GM23338 (cell line): ENCODE measurements around the gene PYY. TPM values are rescaled to one million over a fixed set of nuclear protein-coding genes. Genes with fewer than 3 reads are reported as not detected.

Source experiments
- ATAC-seq: fragments of 200-7000 bp; cut with Tn5 transposase; 3 replicates; pipeline ENCODE4 v1.9.1; 2020
- DNase-seq: peaks from one replicate; pipeline ENCODE4 v3.0.0-alpha.2; 2015; ENCODE audit warnings: low spot score
- H2AFZ ChIP-seq: fragments of 200-600 bp; sonication (generic); 2 replicates; pipeline ENCODE4 v1.8.0; 2016; ENCODE audit warnings: antibody characterized with exemption, mild to moderate bottlenecking, moderate library complexity
- H3F3A ChIP-seq: fragments of 200-600 bp; sonication (generic); replicated peaks from 2 replicates; pipeline ENCODE4 v1.8.0; 2017; ENCODE audit warnings: antibody characterized with exemption, mixed run types, low read depth
- H3K27ac ChIP-seq: fragments of 200-600 bp; sonication (generic); 2 replicates; pipeline ENCODE4 v1.6.1; 2016; ENCODE audit warnings: low read depth
- H3K27me3 ChIP-seq: fragments of 200-600 bp; sonication (generic); 2 replicates; pipeline ENCODE4 v1.8.0; 2016; ENCODE audit warnings: mild to moderate bottlenecking, mixed run types, moderate library complexity; ENCODE audit not compliant: insufficient read depth
- H3K36me3 ChIP-seq: fragments of 200-600 bp; sonication (generic); 2 replicates; pipeline ENCODE4 v1.8.0; 2016; ENCODE audit warnings: mild to moderate bottlenecking; ENCODE audit not compliant: insufficient read depth
- H3K4me1 ChIP-seq: fragments of 200-600 bp; sonication (generic); 2 replicates; pipeline ENCODE4 v1.8.0; 2016; ENCODE audit warnings: mild to moderate bottlenecking, moderate library complexity; ENCODE audit not compliant: insufficient read depth
- H3K4me2 ChIP-seq: fragments of 200-600 bp; sonication (generic); 2 replicates; pipeline ENCODE4 v1.7.1; 2017; ENCODE audit warnings: mixed run types
- H3K4me3 ChIP-seq: fragments of 200-600 bp; sonication (generic); 2 replicates; pipeline ENCODE4 v1.6.1; 2016; ENCODE audit warnings: mixed run types
- H3K79me2 ChIP-seq: fragments of 200-600 bp; sonication (generic); replicated peaks from 2 replicates; pipeline ENCODE4 v1.8.0; 2017; ENCODE audit warnings: mild to moderate bottlenecking; ENCODE audit not compliant: insufficient read depth
- H3K9me2 ChIP-seq: fragments of 200-600 bp; sonication (generic); 2 replicates; pipeline ENCODE4 v1.8.0; 2017; ENCODE audit not compliant: insufficient read depth
- H4K20me1 ChIP-seq: fragments of 200-600 bp; sonication (generic); replicated peaks from 2 replicates; pipeline ENCODE4 v1.8.0; 2017; ENCODE audit warnings: mild to moderate bottlenecking; ENCODE audit not compliant: insufficient read depth
- H3K27ac Mint-ChIP-seq: 2 replicates; pipeline ENCODE4 v1.8.0; 2020; ENCODE audit warnings: inconsistent platforms, mild to moderate bottlenecking, moderate library complexity, mixed read lengths
- H3K27me3 Mint-ChIP-seq: 3 replicates; pipeline ENCODE4 v1.8.0; 2022; ENCODE audit warnings: low read depth, mild to moderate bottlenecking, moderate library complexity, mixed read lengths, inconsistent platforms; ENCODE audit not compliant: insufficient read depth, poor library complexity
- H3K36me3 Mint-ChIP-seq: 3 replicates; pipeline ENCODE4 v1.8.0; 2021; ENCODE audit warnings: low read depth, mild to moderate bottlenecking, inconsistent platforms, moderate library complexity, mixed read lengths
- H3K4me1 Mint-ChIP-seq: 3 replicates; pipeline ENCODE4 v1.8.0; 2020; ENCODE audit warnings: mild to moderate bottlenecking, inconsistent platforms, mixed read lengths
- H3K4me3 Mint-ChIP-seq: 3 replicates; pipeline ENCODE4 v1.8.0; 2021; ENCODE audit warnings: moderate library complexity, mild to moderate bottlenecking, inconsistent platforms, mixed read lengths
- H3K9me3 Mint-ChIP-seq: 3 replicates; pipeline ENCODE4 v1.8.0; 2020; ENCODE audit warnings: moderate library complexity, mild to moderate bottlenecking, inconsistent platforms, mixed read lengths
- EZH2phosphoT487 ChIP-seq: fragments of 200-600 bp; sonication (generic); IDR thresholded peaks from one replicate; pipeline ENCODE4 v1.8.1; 2018; ENCODE audit warnings: antibody characterized with exemption; ENCODE audit not compliant: unreplicated experiment
- JUNB ChIP-seq: IDR thresholded peaks from one replicate; pipeline ENCODE4 v1.6.1; 2016; ENCODE audit warnings: antibody characterized with exemption; ENCODE audit not compliant: unreplicated experiment
- NANOG ChIP-seq: IDR thresholded peaks from 2 replicates; pipeline ENCODE4 v1.6.1; 2016; ENCODE audit warnings: antibody characterized with exemption, borderline replicate concordance
- POLR2AphosphoS5 ChIP-seq: IDR thresholded peaks from 2 replicates; pipeline ENCODE4 v1.6.1; 2016; ENCODE audit warnings: antibody characterized with exemption, low read depth
- STAT1 ChIP-seq: IDR thresholded peaks from one replicate; pipeline ENCODE4 v1.6.1; 2016; ENCODE audit warnings: antibody characterized with exemption; ENCODE audit not compliant: unreplicated experiment
- ZNF114 ChIP-seq: fragments of 250-450 bp; sonication (Bioruptor Pico); IDR thresholded peaks from 2 replicates; pipeline ENCODE4 v1.5.0; 2020; ENCODE audit warnings: mild to moderate bottlenecking, moderate library complexity
- ZNF331 ChIP-seq: fragments of 250-450 bp; sonication (Bioruptor Pico); IDR thresholded peaks from 2 replicates; pipeline ENCODE4 v1.5.0; 2020; ENCODE audit warnings: low read depth, mild to moderate bottlenecking, moderate library complexity
- polyA plus RNA-seq: library from polyadenylated mRNA; unstranded; fragments of >200 nt; fragmentation: Nextera tagmentation; extraction: Ambion mirVana; gene quantifications from 2 replicates; pipeline ENCODE4 v1.2.1, GENCODE V29; 2016
- total RNA-seq: library from RNA; depleted of rRNA; stranded (reverse); fragments of >200 nt; shearing (Covaris generic); gene quantifications from 2 replicates; pipeline ENCODE4 v1.2.3, GENCODE V29; 2014
- TF ChIP-seq, protein P1 (sequence below), 2 experiments: fragments of 200-600 bp in 1 of 2; sonication (generic) in 1 of 2; conservative IDR thresholded peaks; 2 replicates each; pipeline versions ENCODE4 v1.5.1 to v1.6.1; 2016 to 2017; ENCODE audit warnings: antibody characterized with exemption in 2 of 2, low read depth in 2 of 2, mild to moderate bottlenecking in 2 of 2, moderate library complexity in 1 of 2
- TF ChIP-seq, protein P2 (sequence below): IDR thresholded peaks from one replicate; pipeline ENCODE4 v1.6.1; 2018; ENCODE audit warnings: antibody characterized with exemption; ENCODE audit not compliant: unreplicated experiment
- TF ChIP-seq, protein P3 (sequence below): fragments of 250-450 bp; sonication (Bioruptor Pico); IDR thresholded peaks from 2 replicates; pipeline ENCODE4 v1.5.0; 2020; ENCODE audit warnings: mild to moderate bottlenecking, moderate library complexity

The PYY gene
- total and polyA plus RNA-seq, 2 experiments from 2014 or later, result 0.56 to 8.5 TPM

DNA sequence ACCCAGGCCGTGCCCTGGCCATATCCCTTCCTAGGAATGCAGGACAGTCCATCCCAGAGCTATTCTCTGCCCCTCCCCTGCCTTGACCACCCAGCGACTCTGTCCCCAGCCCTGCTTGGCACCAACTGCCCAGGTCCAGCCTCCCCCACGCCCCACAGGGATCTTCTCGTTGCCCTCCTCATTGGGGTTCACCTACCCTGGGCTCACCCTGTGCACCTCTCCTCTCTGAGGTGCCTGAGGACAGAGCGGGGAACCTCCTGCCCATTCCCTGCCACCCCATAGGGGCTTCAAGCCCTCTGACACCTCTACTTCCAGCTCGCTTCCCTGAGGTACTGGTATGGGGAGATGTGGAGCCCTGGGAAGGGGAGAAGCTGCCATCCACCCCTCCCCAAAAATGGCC is 40.2 kb downstream of the PYY start:
- Mint-ChIP-seq H3K9me3 (peaks cover 6% of the 10 kb centered on the region; the same call in 2 of the 3 replicates), H3K27ac (no peak overlapping the region), H3K4me3 (no peak overlapping the region), H3K4me1 (peaks cover 17% of the 10 kb centered on the region), H3K27me3 (peaks cover 26% of the 10 kb centered on the region), H3K36me3 (peaks cover 6% of the 10 kb centered on the region; the same call in 1 of the 3 replicates)
- Histone ChIP-seq H3K79me2 (no peaks in the 10 kb centered on the region), H2AFZ (no peak overlapping the region), H3K27me3 (peaks cover 39% of the 10 kb centered on the region), H3F3A (no peaks in the 10 kb centered on the region), H3K4me2 (no peak overlapping the region), H3K4me3 (no peak overlapping the region), H3K9me2 (no peaks in the 10 kb centered on the region), H3K4me1 (peaks cover 7% of the 10 kb centered on the region; the same call in 1 of the 2 replicates), H4K20me1 (no peaks in the 10 kb centered on the region; the same call in 1 of the 2 replicates), H3K36me3 (no peaks in the 10 kb centered on the region), H3K27ac (no peak overlapping the region)
- TF ChIP-seq, protein P1, sequence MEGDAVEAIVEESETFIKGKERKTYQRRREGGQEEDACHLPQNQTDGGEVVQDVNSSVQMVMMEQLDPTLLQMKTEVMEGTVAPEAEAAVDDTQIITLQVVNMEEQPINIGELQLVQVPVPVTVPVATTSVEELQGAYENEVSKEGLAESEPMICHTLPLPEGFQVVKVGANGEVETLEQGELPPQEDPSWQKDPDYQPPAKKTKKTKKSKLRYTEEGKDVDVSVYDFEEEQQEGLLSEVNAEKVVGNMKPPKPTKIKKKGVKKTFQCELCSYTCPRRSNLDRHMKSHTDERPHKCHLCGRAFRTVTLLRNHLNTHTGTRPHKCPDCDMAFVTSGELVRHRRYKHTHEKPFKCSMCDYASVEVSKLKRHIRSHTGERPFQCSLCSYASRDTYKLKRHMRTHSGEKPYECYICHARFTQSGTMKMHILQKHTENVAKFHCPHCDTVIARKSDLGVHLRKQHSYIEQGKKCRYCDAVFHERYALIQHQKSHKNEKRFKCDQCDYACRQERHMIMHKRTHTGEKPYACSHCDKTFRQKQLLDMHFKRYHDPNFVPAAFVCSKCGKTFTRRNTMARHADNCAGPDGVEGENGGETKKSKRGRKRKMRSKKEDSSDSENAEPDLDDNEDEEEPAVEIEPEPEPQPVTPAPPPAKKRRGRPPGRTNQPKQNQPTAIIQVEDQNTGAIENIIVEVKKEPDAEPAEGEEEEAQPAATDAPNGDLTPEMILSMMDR (conservative IDR thresholded peaks at IDR 0.05; ENCODE audit: low read depth in 2 of 2), result no peak
- TF ChIP-seq, protein P2, sequence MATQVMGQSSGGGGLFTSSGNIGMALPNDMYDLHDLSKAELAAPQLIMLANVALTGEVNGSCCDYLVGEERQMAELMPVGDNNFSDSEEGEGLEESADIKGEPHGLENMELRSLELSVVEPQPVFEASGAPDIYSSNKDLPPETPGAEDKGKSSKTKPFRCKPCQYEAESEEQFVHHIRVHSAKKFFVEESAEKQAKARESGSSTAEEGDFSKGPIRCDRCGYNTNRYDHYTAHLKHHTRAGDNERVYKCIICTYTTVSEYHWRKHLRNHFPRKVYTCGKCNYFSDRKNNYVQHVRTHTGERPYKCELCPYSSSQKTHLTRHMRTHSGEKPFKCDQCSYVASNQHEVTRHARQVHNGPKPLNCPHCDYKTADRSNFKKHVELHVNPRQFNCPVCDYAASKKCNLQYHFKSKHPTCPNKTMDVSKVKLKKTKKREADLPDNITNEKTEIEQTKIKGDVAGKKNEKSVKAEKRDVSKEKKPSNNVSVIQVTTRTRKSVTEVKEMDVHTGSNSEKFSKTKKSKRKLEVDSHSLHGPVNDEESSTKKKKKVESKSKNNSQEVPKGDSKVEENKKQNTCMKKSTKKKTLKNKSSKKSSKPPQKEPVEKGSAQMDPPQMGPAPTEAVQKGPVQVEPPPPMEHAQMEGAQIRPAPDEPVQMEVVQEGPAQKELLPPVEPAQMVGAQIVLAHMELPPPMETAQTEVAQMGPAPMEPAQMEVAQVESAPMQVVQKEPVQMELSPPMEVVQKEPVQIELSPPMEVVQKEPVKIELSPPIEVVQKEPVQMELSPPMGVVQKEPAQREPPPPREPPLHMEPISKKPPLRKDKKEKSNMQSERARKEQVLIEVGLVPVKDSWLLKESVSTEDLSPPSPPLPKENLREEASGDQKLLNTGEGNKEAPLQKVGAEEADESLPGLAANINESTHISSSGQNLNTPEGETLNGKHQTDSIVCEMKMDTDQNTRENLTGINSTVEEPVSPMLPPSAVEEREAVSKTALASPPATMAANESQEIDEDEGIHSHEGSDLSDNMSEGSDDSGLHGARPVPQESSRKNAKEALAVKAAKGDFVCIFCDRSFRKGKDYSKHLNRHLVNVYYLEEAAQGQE, result no peak
- no peak for TF ChIP-seq JUNB
- no peak for TF ChIP-seq NANOG
- TF ChIP-seq ZNF114, result no peak
- DNase-seq, result no peak
- no peak for ATAC-seq

GRCh38 chr17:43912635-43913304 is 41.0 kb downstream of the PYY start:
- H3K4me1 Mint-ChIP-seq, result peaks cover 17% of the 10 kb centered on the region
- no peak overlapping the region for H3K4me2 ChIP-seq
- TF ChIP-seq JUNB (no peak), EZH2phosphoT487 (no peak), ZNF114 (no peak), POLR2AphosphoS5 (no peak), STAT1 (no peak), ZNF331 (no peak)
- TF ChIP-seq, protein P3, sequence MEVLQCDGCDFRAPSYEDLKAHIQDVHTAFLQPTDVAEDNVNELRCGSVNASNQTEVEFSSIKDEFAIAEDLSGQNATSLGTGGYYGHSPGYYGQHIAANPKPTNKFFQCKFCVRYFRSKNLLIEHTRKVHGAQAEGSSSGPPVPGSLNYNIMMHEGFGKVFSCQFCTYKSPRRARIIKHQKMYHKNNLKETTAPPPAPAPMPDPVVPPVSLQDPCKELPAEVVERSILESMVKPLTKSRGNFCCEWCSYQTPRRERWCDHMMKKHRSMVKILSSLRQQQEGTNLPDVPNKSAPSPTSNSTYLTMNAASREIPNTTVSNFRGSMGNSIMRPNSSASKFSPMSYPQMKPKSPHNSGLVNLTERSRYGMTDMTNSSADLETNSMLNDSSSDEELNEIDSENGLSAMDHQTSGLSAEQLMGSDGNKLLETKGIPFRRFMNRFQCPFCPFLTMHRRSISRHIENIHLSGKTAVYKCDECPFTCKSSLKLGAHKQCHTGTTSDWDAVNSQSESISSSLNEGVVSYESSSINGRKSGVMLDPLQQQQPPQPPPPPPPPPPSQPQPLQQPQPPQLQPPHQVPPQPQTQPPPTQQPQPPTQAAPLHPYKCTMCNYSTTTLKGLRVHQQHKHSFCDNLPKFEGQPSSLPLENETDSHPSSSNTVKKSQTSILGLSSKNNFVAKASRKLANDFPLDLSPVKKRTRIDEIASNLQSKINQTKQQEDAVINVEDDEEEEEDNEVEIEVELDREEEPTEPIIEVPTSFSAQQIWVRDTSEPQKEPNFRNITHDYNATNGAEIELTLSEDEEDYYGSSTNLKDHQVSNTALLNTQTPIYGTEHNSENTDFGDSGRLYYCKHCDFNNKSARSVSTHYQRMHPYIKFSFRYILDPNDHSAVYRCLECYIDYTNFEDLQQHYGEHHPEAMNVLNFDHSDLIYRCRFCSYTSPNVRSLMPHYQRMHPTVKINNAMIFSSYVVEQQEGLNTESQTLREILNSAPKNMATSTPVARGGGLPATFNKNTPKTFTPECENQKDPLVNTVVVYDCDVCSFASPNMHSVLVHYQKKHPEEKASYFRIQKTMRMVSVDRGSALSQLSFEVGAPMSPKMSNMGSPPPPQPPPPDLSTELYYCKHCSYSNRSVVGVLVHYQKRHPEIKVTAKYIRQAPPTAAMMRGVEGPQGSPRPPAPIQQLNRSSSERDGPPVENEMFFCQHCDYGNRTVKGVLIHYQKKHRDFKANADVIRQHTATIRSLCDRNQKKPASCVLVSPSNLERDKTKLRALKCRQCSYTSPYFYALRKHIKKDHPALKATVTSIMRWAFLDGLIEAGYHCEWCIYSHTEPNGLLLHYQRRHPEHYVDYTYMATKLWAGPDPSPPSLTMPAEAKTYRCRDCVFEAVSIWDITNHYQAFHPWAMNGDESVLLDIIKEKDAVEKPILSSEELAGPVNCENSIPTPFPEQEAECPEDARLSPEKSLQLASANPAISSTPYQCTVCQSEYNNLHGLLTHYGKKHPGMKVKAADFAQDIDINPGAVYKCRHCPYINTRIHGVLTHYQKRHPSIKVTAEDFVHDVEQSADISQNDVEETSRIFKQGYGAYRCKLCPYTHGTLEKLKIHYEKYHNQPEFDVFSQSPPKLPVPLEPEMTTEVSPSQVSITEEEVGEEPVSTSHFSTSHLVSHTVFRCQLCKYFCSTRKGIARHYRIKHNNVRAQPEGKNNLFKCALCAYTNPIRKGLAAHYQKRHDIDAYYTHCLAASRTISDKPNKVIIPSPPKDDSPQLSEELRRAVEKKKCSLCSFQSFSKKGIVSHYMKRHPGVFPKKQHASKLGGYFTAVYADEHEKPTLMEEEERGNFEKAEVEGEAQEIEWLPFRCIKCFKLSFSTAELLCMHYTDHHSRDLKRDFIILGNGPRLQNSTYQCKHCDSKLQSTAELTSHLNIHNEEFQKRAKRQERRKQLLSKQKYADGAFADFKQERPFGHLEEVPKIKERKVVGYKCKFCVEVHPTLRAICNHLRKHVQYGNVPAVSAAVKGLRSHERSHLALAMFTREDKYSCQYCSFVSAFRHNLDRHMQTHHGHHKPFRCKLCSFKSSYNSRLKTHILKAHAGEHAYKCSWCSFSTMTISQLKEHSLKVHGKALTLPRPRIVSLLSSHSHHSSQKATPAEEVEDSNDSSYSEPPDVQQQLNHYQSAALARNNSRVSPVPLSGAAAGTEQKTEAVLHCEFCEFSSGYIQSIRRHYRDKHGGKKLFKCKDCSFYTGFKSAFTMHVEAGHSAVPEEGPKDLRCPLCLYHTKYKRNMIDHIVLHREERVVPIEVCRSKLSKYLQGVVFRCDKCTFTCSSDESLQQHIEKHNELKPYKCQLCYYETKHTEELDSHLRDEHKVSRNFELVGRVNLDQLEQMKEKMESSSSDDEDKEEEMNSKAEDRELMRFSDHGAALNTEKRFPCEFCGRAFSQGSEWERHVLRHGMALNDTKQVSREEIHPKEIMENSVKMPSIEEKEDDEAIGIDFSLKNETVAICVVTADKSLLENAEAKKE (CRISPR knock-in tag), result no peak

More at GRCh38 chr17:43912635-43913304, 41.0 kb downstream of the PYY start:
- H3K4me1 ChIP-seq, result peaks cover 9% of the 10 kb centered on the region
- H3K27me3 ChIP-seq, result peaks cover 39% of the 10 kb centered on the region
- H3K27me3 Mint-ChIP-seq, result peaks cover 24% of the 10 kb centered on the region
- peaks cover 6% of the 10 kb centered on the region; the same call in 1 of the 3 replicates for H3K36me3 Mint-ChIP-seq
- no peak overlapping the region for H3K4me3 Mint-ChIP-seq
- H3K9me2 ChIP-seq, result no peaks in the 10 kb centered on the region
- H3K79me2 ChIP-seq, result no peaks in the 10 kb centered on the region
- H3F3A ChIP-seq, result no peaks in the 10 kb centered on the region
- peaks cover 6% of the 10 kb centered on the region; the same call in 2 of the 3 replicates for H3K9me3 Mint-ChIP-seq
- H3K36me3 ChIP-seq, result no peaks in the 10 kb centered on the region
- ATAC-seq (no peak), DNase-seq (no peak)
- H3K27ac ChIP-seq, result no peak overlapping the region
- no peak overlapping the region for H3K4me3 ChIP-seq
- no peaks in the 10 kb centered on the region; the same call in 1 of the 2 replicates for H4K20me1 ChIP-seq
- no peak overlapping the region for H3K27ac Mint-ChIP-seq
- no peak overlapping the region for H2AFZ ChIP-seq
